ENCODE measurements around the gene NIN. TPM values are rescaled to one million over a fixed set of nuclear protein-coding genes. Genes with fewer than 3 reads are reported as not detected.

NIN gene
- total RNA-seq, 2 experiments from 2014 or later: 50.3 to 56.5 TPM

GRCh38 chr14:50836515-50836914, 5.6 kb upstream of the NIN start:
- Mint-ChIP-seq H3K27me3 (peaks cover 17% of the 10 kb centered on the region), H3K36me3 (ENCODE audit: low read depth) (no peaks in the 10 kb centered on the region), H3K4me3 (no peak overlapping the region), H3K4me1 (peaks cover 27% of the 10 kb centered on the region), H3K9me3 (peaks cover 4% of the 10 kb centered on the region), H3K27ac (no peak overlapping the region)
- ChIA-PET CTCF (no interaction called here), POLR2A (no interaction called here)
- no peak for DNase-seq

GRCh38 chr14:50835280-50835679, 4.3 kb upstream of the NIN start:
- Mint-ChIP-seq H3K4me3 (no peak overlapping the region), H3K27me3 (peaks cover 11% of the 10 kb centered on the region), H3K9me3 (no peaks in the 10 kb centered on the region), H3K4me1 (peaks cover 27% of the 10 kb centered on the region), H3K36me3 (ENCODE audit: low read depth) (no peaks in the 10 kb centered on the region), H3K27ac (no peak overlapping the region)
- ChIA-PET CTCF (interaction anchor here (0.9 to 5.3 kb wide), 2 partner anchors 25 to 57 kb away, joined by 4 to 23 read pairs; no protein-coding TSS in a partner anchor), POLR2A (interaction anchor here (1.0 kb wide), 1 partner anchor 9 kb away, joined by 3 read pairs; no protein-coding TSS in a partner anchor)
- DNase-seq: no peak

GRCh38 chr14:50834802-50835276, 3.9 kb upstream of the NIN start:
- no peak for DNase-seq
- ChIA-PET CTCF (interaction anchor here (5.3 kb wide), 1 partner anchor 25 kb away, joined by 23 read pairs; no protein-coding TSS in a partner anchor), POLR2A (no interaction called here)
- H3K4me1 Mint-ChIP-seq: peaks cover 29% of the 10 kb centered on the region
- H3K4me3 Mint-ChIP-seq: no peak overlapping the region
- peaks cover 1% of the 10 kb centered on the region for H3K36me3 Mint-ChIP-seq (ENCODE audit: low read depth)
- H3K9me3 Mint-ChIP-seq: no peaks in the 10 kb centered on the region
- no peak overlapping the region for H3K27ac Mint-ChIP-seq
- H3K27me3 Mint-ChIP-seq: peaks cover 11% of the 10 kb centered on the region

GRCh38 chr14:50832935-50833630, 2.1 kb upstream of the NIN start:
- Mint-ChIP-seq H3K27ac (no peak overlapping the region), H3K4me3 (no peak overlapping the region), H3K4me1 (peaks cover 34% of the 10 kb centered on the region), H3K36me3 (ENCODE audit: low read depth) (peaks cover 12% of the 10 kb centered on the region), H3K27me3 (peaks cover 13% of the 10 kb centered on the region), H3K9me3 (no peaks in the 10 kb centered on the region)
- CTCF ChIA-PET: interaction anchor here (0.6 to 5.3 kb wide), 2 partner anchors 27 to 55 kb away, joined by 3 to 23 read pairs; no protein-coding TSS in a partner anchor
- POLR2A ChIA-PET: no interaction called here
- DNase-seq: no peak

- H3K36me3 Mint-ChIP-seq (ENCODE audit: low read depth): peaks cover 18% of the 10 kb centered on the region
- CTCF ChIA-PET: interaction anchor here (5.3 kb wide), 1 partner anchor 28 kb away, joined by 23 read pairs; no protein-coding TSS in a partner anchor
- DNase-seq: no peak
- no peaks in the 10 kb centered on the region for H3K9me3 Mint-ChIP-seq
- peak overlapping the region; percentile 79 for H3K27ac Mint-ChIP-seq
- peak overlapping the region; percentile 90 for H3K4me3 Mint-ChIP-seq
- H3K4me1 Mint-ChIP-seq: peaks cover 34% of the 10 kb centered on the region
- POLR2A ChIA-PET: interaction anchor here (0.6 to 4.5 kb wide), 9 partner anchors 10 to 1212 kb away, joined by 3 to 19 read pairs (median 3); partner anchors contain the start of genes MGAT2 and RPL36AL
- peaks cover 13% of the 10 kb centered on the region for H3K27me3 Mint-ChIP-seq
These were observed 785 bp upstream of the NIN start for GRCh38 chr14:50831726-50832168.

GRCh38 chr14:50830044-50830931, 674 bp downstream of the NIN start:
- peak; percentile 62 for DNase-seq
- Mint-ChIP-seq H3K4me3 (peak overlapping the region; percentile 78), H3K27ac (no peak overlapping the region), H3K9me3 (no peaks in the 10 kb centered on the region), H3K27me3 (peaks cover 13% of the 10 kb centered on the region), H3K36me3 (ENCODE audit: low read depth) (peaks cover 24% of the 10 kb centered on the region), H3K4me1 (peaks cover 33% of the 10 kb centered on the region)
- ChIA-PET POLR2A (interaction anchor here (0.7 to 4.5 kb wide), 14 partner anchors 8 to 1211 kb away, joined by 3 to 19 read pairs (median 4); no protein-coding TSS in a partner anchor), CTCF (interaction anchor here (1.3 to 5.3 kb wide), 5 partner anchors 9 to 56 kb away, joined by 5 to 23 read pairs (median 8); no protein-coding TSS in a partner anchor)

GRCh38 chr14:50829489-50830043, 1.4 kb downstream of the NIN start:
- POLR2A ChIA-PET: interaction anchor here (0.7 to 4.5 kb wide), 11 partner anchors 7 to 90 kb away, joined by 3 to 14 read pairs (median 4); no protein-coding TSS in a partner anchor
- Mint-ChIP-seq H3K4me1 (peaks cover 34% of the 10 kb centered on the region), H3K4me3 (peak overlapping the region; percentile 78), H3K27ac (no peak overlapping the region), H3K36me3 (ENCODE audit: low read depth) (peaks cover 24% of the 10 kb centered on the region), H3K9me3 (no peaks in the 10 kb centered on the region), H3K27me3 (peaks cover 13% of the 10 kb centered on the region)
- CTCF ChIA-PET: interaction anchor here (1.3 to 1.5 kb wide), 4 partner anchors 9 to 56 kb away, joined by 5 to 10 read pairs (median 6); no protein-coding TSS in a partner anchor
- no peak for DNase-seq

GRCh38 chr14:50828721-50829488, 2.1 kb downstream of the NIN start:
- ChIA-PET CTCF (interaction anchor here (1.2 to 1.5 kb wide), 5 partner anchors 8 to 55 kb away, joined by 4 to 10 read pairs (median 5); no protein-coding TSS in a partner anchor), POLR2A (interaction anchor here (0.7 to 4.5 kb wide), 11 partner anchors 7 to 516 kb away, joined by 3 to 14 read pairs (median 4); partner anchors contain the start of genes DMAC2L and L2HGDH)
- H3K4me3 Mint-ChIP-seq: peak overlapping the region; percentile 78
- peaks cover 13% of the 10 kb centered on the region for H3K27me3 Mint-ChIP-seq
- H3K36me3 Mint-ChIP-seq (ENCODE audit: low read depth): peaks cover 24% of the 10 kb centered on the region
- no peak for DNase-seq
- H3K27ac Mint-ChIP-seq: no peak overlapping the region
- no peaks in the 10 kb centered on the region for H3K9me3 Mint-ChIP-seq
- peaks cover 40% of the 10 kb centered on the region for H3K4me1 Mint-ChIP-seq

GRCh38 chr14:50826681-50827080, 4.3 kb downstream of the NIN start:
- ChIA-PET CTCF (interaction anchor here (0.9 to 1.0 kb wide), 2 partner anchors 12 to 32 kb away, joined by 3 read pairs; no protein-coding TSS in a partner anchor), POLR2A (interaction anchor here (0.7 to 1.1 kb wide), 2 partner anchors 9 to 33 kb away, joined by 3 read pairs; no protein-coding TSS in a partner anchor)
- Mint-ChIP-seq H3K4me1 (peaks cover 58% of the 10 kb centered on the region), H3K9me3 (no peaks in the 10 kb centered on the region), H3K36me3 (ENCODE audit: low read depth) (peaks cover 27% of the 10 kb centered on the region), H3K27me3 (peaks cover 2% of the 10 kb centered on the region), H3K27ac (no peak overlapping the region), H3K4me3 (no peak overlapping the region)
- DNase-seq: no peak

- H3K27ac Mint-ChIP-seq: no peak overlapping the region
- CTCF ChIA-PET: interaction anchor here (1.0 kb wide), 1 partner anchor 63 kb away, joined by 3 read pairs; no protein-coding TSS in a partner anchor
- no peaks in the 10 kb centered on the region for H3K9me3 Mint-ChIP-seq
- H3K27me3 Mint-ChIP-seq: peaks cover 2% of the 10 kb centered on the region
- DNase-seq: no peak
- POLR2A ChIA-PET: no interaction called here
- H3K36me3 Mint-ChIP-seq (ENCODE audit: low read depth): peaks cover 37% of the 10 kb centered on the region
- no peak overlapping the region for H3K4me3 Mint-ChIP-seq
- H3K4me1 Mint-ChIP-seq: peaks cover 69% of the 10 kb centered on the region
These were observed 5.7 kb downstream of the NIN start for GRCh38 chr14:50825307-50825706.

GRCh38 chr14:50823762-50824636, 7.0 kb downstream of the NIN start:
- Mint-ChIP-seq H3K4me1 (peaks cover 70% of the 10 kb centered on the region), H3K4me3 (no peak overlapping the region), H3K27ac (peak overlapping the region; percentile 60), H3K36me3 (ENCODE audit: low read depth) (peaks cover 42% of the 10 kb centered on the region), H3K9me3 (no peaks in the 10 kb centered on the region), H3K27me3 (peaks cover 2% of the 10 kb centered on the region)
- no peak for DNase-seq
- CTCF ChIA-PET: interaction anchor here (3.7 kb wide), 1 partner anchor 36 kb away, joined by 19 read pairs; no protein-coding TSS in a partner anchor
- POLR2A ChIA-PET: interaction anchor here (1.1 to 3.3 kb wide), 2 partner anchors 7 to 30 kb away, joined by 3 to 14 read pairs; partner anchors contain the start of gene NIN

Measured in activated CD4-positive, alpha-beta memory T cell treated with anti-CD3 and anti-CD28 coated beads, Interleukin-2, amount 10 ng/mL, durations not matched to agents 7 days and 5 days (primary cell).